ENCODE results near the gene TRAPPC13. TPM values are rescaled to one million over a fixed set of nuclear protein-coding genes. Genes with fewer than 3 reads are reported as not detected.

The TRAPPC13 gene
- total RNA-seq, 1 experiment from 2014 or later: 52.1 TPM

- no peak for DNase-seq (ENCODE audit: low spot score)
Measured at GRCh38 chr5:65682148-65682547, 57.3 kb downstream of the TRAPPC13 start.

- DNase-seq (ENCODE audit: low spot score): no peak
Measured at GRCh38 chr5:65693121-65693520, 68.3 kb downstream of the TRAPPC13 start.

- DNase-seq (ENCODE audit: low spot score): no peak
Measured at GRCh38 chr5:65695162-65695755, 70.4 kb downstream of the TRAPPC13 start.

- no peak for DNase-seq (ENCODE audit: low spot score)
Measured at GRCh38 chr5:65695896-65696295, 71.1 kb downstream of the TRAPPC13 start.

- DNase-seq (ENCODE audit: low spot score): no peak
Measured at GRCh38 chr5:65696892-65697291, 72.1 kb downstream of the TRAPPC13 start.

- no peak for DNase-seq (ENCODE audit: low spot score)
Measured at GRCh38 chr5:65699338-65699737, 74.5 kb downstream of the TRAPPC13 start.

GRCh38 chr5:65702036-65702435 lies 77.2 kb downstream of the TRAPPC13 start:
- no peak for DNase-seq (ENCODE audit: low spot score)

- no peak for DNase-seq (ENCODE audit: low spot score)
Measured at GRCh38 chr5:65704621-65705239, 79.9 kb downstream of the TRAPPC13 start.

- no peak for DNase-seq (ENCODE audit: low spot score)
Measured at GRCh38 chr5:65707663-65708062, 82.8 kb downstream of the TRAPPC13 start.

- no peak for DNase-seq (ENCODE audit: low spot score)
Measured at GRCh38 chr5:65708145-65708544, 83.3 kb downstream of the TRAPPC13 start.

Other genes with a start within 250 kb of the TRAPPC13 start
- 15.9 and 21.1 TPM in 2 replicates for gene ADAMTS6, start 143.1 kb upstream of the TRAPPC13 start, total RNA-seq (2014; rRNA removed; shearing (Covaris generic))
- gene CENPK, start 61.9 kb upstream of the TRAPPC13 start, total RNA-seq (2014; rRNA removed; shearing (Covaris generic)): 97.1 and 109 TPM in 2 replicates
- 35.4 and 47.1 TPM in 2 replicates for gene PPWD1, start 61.7 kb upstream of the TRAPPC13 start, total RNA-seq (2014; rRNA removed; shearing (Covaris generic))
- 22.1 and 23.2 TPM in 2 replicates for gene TRIM23, start 694 bp upstream of the TRAPPC13 start, total RNA-seq (2014; rRNA removed; shearing (Covaris generic))
- 9.0 and 11.4 TPM in 2 replicates for gene SHLD3, start within 50 bp of the TRAPPC13 start, total RNA-seq (2014; rRNA removed; shearing (Covaris generic))
- gene SGTB, start 97.1 kb downstream of the TRAPPC13 start, total RNA-seq (2014; rRNA removed; shearing (Covaris generic)): 17.7 and 20.2 TPM in 2 replicates
- gene NLN, start 97.2 kb downstream of the TRAPPC13 start, total RNA-seq (2014; rRNA removed; shearing (Covaris generic)): 48.9 and 54.7 TPM in 2 replicates